Stomach (tissue), 4 donors: ENCODE measurements around the gene SLC22A5.

Source experiments
- EP300 ChIP-seq: sonication (generic); formaldehyde crosslinking; IDR thresholded peaks from one replicate; pipeline ENCODE4 v1.6.1; 2017; ENCODE audit warnings: antibody characterized with exemption
- POLR2AphosphoS5 ChIP-seq, 3 donors: sonication (generic); formaldehyde crosslinking; IDR thresholded peaks; one replicate each; pipeline ENCODE4 v1.6.1; 2016; ENCODE audit warnings: antibody characterized with exemption in 3 of 3
- TF ChIP-seq, protein P1 (sequence below), 7 experiments: fragments of 450-650 bp in 4 of 7; fragments of 200-600 bp in 3 of 7; sonication (generic) in 3 of 7; IDR thresholded peaks; one replicate each; pipeline ENCODE4 v1.5.1; 2016 to 2019; ENCODE audit warnings: antibody characterized with exemption in 7 of 7, control low read depth in 2 of 7, mild to moderate bottlenecking in 1 of 7

DNA sequence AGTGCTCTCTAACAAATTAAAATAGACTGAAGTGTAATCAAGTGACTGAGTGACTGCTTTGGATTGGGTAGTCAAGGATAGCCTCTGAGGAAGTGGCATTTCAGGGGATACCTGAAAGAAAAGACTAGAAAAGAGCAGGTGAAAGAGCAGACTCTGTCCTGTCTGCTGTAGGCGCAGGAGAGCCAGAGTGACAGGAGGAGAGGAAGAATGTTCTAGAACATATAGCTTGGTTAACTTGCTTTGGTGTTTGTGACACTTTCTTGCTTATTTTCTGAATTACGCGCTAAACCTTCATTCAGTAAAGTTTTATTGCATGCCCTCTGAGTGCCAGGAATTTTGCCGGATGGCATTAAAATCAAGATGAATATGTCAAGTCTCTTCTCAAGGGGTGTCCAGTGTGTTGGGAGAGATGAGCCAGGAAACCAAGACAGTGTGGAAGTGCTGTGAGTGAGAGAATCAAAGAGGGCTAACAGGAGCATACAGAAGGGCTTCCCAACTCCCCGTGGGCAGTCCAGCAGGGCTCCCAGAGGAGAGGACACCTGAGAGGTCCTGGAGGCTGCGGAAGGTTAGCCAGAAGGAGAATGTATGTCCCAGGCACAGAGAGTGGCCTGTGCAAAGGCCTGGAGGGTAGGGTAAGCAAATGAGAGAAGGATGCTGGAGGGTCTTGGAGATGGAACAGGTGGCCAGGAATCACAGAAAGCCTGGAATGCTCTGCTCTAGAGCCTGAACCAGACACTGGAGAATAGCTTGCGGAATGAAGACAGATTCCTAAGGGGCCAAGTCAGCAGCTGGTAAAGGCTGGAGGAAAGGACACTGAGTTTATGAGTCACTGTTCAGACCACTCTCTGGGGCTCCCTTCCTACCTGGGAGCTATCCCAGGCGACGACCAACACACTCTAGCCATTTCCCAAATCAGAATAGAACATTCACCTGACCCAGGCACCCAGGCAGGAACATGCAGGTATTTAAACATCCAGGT is 59.3 kb downstream of the SLC22A5 start:
- TF ChIP-seq, protein P1, sequence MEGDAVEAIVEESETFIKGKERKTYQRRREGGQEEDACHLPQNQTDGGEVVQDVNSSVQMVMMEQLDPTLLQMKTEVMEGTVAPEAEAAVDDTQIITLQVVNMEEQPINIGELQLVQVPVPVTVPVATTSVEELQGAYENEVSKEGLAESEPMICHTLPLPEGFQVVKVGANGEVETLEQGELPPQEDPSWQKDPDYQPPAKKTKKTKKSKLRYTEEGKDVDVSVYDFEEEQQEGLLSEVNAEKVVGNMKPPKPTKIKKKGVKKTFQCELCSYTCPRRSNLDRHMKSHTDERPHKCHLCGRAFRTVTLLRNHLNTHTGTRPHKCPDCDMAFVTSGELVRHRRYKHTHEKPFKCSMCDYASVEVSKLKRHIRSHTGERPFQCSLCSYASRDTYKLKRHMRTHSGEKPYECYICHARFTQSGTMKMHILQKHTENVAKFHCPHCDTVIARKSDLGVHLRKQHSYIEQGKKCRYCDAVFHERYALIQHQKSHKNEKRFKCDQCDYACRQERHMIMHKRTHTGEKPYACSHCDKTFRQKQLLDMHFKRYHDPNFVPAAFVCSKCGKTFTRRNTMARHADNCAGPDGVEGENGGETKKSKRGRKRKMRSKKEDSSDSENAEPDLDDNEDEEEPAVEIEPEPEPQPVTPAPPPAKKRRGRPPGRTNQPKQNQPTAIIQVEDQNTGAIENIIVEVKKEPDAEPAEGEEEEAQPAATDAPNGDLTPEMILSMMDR (IDR thresholded peaks at IDR 0.05) = no peak
- TF ChIP-seq POLR2AphosphoS5 (IDR thresholded peaks at IDR 0.05) (no peak), EP300 (no peak)
